Peyer's patch (tissue), 4 donors: ENCODE results near the gene ROBO1.

ENCODE experiments used
- POLR2A ChIP-seq, 2 donors: fragments of 450-650 bp; IDR thresholded peaks; one replicate each; pipeline ENCODE4 v1.5.1; 2017; ENCODE audit warnings: antibody characterized with exemption in 2 of 2, mild to moderate bottlenecking in 2 of 2, moderate library complexity in 2 of 2
- TF ChIP-seq, protein P1 (sequence below), 6 experiments: fragments of 450-650 bp in 4 of 6; fragments of 200-600 bp in 2 of 6; sonication (generic) in 1 of 6; IDR thresholded peaks; one replicate each; pipeline ENCODE4 v1.5.1; 2017 to 2019; ENCODE audit warnings: antibody characterized with exemption in 6 of 6, mild to moderate bottlenecking in 3 of 6, moderate library complexity in 1 of 6

DNA sequence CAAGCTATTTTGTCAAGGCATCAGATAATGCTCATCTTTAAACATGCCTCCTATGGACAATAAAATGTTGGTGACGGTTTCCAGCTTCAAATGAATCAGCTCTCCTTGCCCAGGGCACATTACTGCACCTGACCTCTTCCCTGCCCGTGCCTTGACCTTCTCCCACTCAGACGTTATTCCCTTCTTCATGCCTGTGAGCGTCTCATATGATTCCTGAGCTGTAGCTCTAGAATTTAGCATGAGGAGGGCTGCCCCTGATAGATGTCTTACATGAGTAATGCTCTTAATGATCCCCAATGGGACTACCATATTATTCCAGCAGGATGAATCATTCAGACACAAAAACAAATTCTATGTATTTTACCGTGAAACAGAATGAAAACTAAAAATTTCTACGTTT lies 762.7 kb downstream of the ROBO1 start:
- TF ChIP-seq, protein P1, sequence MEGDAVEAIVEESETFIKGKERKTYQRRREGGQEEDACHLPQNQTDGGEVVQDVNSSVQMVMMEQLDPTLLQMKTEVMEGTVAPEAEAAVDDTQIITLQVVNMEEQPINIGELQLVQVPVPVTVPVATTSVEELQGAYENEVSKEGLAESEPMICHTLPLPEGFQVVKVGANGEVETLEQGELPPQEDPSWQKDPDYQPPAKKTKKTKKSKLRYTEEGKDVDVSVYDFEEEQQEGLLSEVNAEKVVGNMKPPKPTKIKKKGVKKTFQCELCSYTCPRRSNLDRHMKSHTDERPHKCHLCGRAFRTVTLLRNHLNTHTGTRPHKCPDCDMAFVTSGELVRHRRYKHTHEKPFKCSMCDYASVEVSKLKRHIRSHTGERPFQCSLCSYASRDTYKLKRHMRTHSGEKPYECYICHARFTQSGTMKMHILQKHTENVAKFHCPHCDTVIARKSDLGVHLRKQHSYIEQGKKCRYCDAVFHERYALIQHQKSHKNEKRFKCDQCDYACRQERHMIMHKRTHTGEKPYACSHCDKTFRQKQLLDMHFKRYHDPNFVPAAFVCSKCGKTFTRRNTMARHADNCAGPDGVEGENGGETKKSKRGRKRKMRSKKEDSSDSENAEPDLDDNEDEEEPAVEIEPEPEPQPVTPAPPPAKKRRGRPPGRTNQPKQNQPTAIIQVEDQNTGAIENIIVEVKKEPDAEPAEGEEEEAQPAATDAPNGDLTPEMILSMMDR (IDR thresholded peaks at IDR 0.05) = no peak
- TF ChIP-seq POLR2A (IDR thresholded peaks at IDR 0.05) = no peak
